Stimulated activated naive CD4-positive, alpha-beta T cell treated with Interleukin-2 at 50 U/mL for 16 hours (primary cell): ENCODE data around the gene MCF2L2.
A peak's percentile ranks its signal among the peaks of the same experiment; 100 is the strongest.
"Not testable (repeated sequence)": the region's sequence is repeated elsewhere in the genome, so short reads cannot be mapped to it uniquely, and the experiment has no call there.

ENCODE experiments used
- DNase-seq: peaks from one replicate; lab custom pipeline; 2025; lab: John Stamatoyannopoulos, UW

The MCF2L2 gene

GRCh38 chr3:183203670-183204069 is 224.7 kb downstream of the MCF2L2 start:
- DNase-seq: no peak

GRCh38 chr3:183202004-183202722 is 226.3 kb downstream of the MCF2L2 start:
- no peak for DNase-seq

- DNase-seq: no peak
Observed at GRCh38 chr3:183198939-183199338, 229.5 kb downstream of the MCF2L2 start.

GRCh38 chr3:183197734-183198133 is 230.7 kb downstream of the MCF2L2 start:
- DNase-seq: no peak

GRCh38 chr3:183195266-183195665 is 233.2 kb downstream of the MCF2L2 start:
- DNase-seq: no peak

- DNase-seq: no peak
Observed at GRCh38 chr3:183193762-183194689, 234.4 kb downstream of the MCF2L2 start.

- no peak for DNase-seq
Observed at GRCh38 chr3:183192650-183193300, 235.6 kb downstream of the MCF2L2 start.

GRCh38 chr3:183189641-183190040 is 238.8 kb downstream of the MCF2L2 start:
- no peak for DNase-seq

GRCh38 chr3:183188895-183189462 is 239.4 kb downstream of the MCF2L2 start:
- no peak for DNase-seq

GRCh38 chr3:183185696-183186095 is 242.7 kb downstream of the MCF2L2 start:
- no peak for DNase-seq

GRCh38 chr3:183182732-183183610 is 245.4 kb downstream of the MCF2L2 start:
- DNase-seq: no peak

- no peak for DNase-seq
Observed at GRCh38 chr3:183182073-183182472, 246.3 kb downstream of the MCF2L2 start.

GRCh38 chr3:183181606-183182005 is 246.8 kb downstream of the MCF2L2 start:
- no peak for DNase-seq

GRCh38 chr3:183180784-183181295 is 247.6 kb downstream of the MCF2L2 start:
- no peak for DNase-seq

GRCh38 chr3:183180110-183180783 is 248.2 kb downstream of the MCF2L2 start:
- DNase-seq: no peak

- DNase-seq: not testable (repeated sequence)
Observed at GRCh38 chr3:183179550-183179908, 248.9 kb downstream of the MCF2L2 start.

GRCh38 chr3:183178833-183179549 is 249.4 kb downstream of the MCF2L2 start:
- DNase-seq: peak; percentile 52

GRCh38 chr3:183178512-183178832 is 249.9 kb downstream of the MCF2L2 start:
- no peak for DNase-seq

- DNase-seq: no peak
Observed at GRCh38 chr3:183172051-183172639, 256.3 kb downstream of the MCF2L2 start.

GRCh38 chr3:183167975-183168374 is 260.4 kb downstream of the MCF2L2 start:
- not testable (repeated sequence) for DNase-seq
